Measurements from ENCODE around the gene IFI35. TPM values are rescaled to one million over a fixed set of nuclear protein-coding genes. Genes with fewer than 3 reads are reported as not detected.

Gene IFI35
- total RNA-seq, 1 experiment from 2014 or later: 9.4 TPM

DNA sequence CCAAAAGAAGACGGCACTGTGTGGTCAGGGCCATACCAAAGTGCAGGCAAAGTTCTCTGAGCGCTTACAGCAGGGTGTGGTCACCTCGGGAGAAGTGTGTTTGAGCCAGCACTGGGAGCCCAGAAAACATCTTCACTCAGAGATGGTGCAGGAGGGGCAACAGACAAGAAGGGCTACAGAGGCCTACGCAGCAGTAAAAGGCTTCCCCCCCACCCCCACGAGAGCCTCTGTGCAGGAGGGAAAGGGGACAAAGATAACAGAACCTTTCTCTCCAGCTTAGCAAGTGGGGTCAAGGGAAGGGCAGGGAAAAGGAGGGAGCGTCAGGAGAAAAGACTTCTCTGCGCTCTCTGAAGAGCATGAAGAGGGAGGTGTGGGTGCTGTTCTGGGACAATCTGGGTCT, 12.8 kb downstream of the IFI35 start:
- Mint-ChIP-seq H3K27ac (ENCODE audit: unreplicated experiment) (peak overlapping the region; percentile 93), H3K4me1 (ENCODE audit: low read depth, unreplicated experiment) (peaks cover 8% of the 10 kb centered on the region), H3K36me3 (ENCODE audit: insufficient read depth, unreplicated experiment) (peaks cover 29% of the 10 kb centered on the region), H3K9me3 (ENCODE audit: unreplicated experiment) (no peaks in the 10 kb centered on the region), H3K27me3 (ENCODE audit: insufficient read depth, unreplicated experiment) (no peaks in the 10 kb centered on the region), H3K4me3 (ENCODE audit: unreplicated experiment) (peak overlapping the region; percentile 98)
- CTCF ChIA-PET: no interaction called here
- POLR2A ChIA-PET: interaction anchor here (1.0 kb wide), 1 partner anchor 21 kb away, joined by 6 read pairs; the partner anchor contains the start of gene RPL27
- intact Hi-C loops (cut with micrococcal nuclease; ENCODE audit: unreplicated experiment): no loop called here
- no peaks in the 10 kb centered on the region; the same call in none of the 2 replicates for H3K36me3 ChIP-seq (ENCODE audit: control insufficient read depth, insufficient read depth, low read length)
- H3K27me3 ChIP-seq (replicated peaks; ENCODE audit: control insufficient read depth, insufficient read depth, low read length): no peaks in the 10 kb centered on the region
- BruUV-seq (replicated peaks): no TSS peak
- no peaks in the 10 kb centered on the region for H3K9me3 ChIP-seq
- DNase-seq: no peak
- H3K4me1 ChIP-seq: peaks cover 9% of the 10 kb centered on the region; the same call in 1 of the 2 replicates
- no peak overlapping the region for H3K4me3 ChIP-seq (ENCODE audit: low read depth, low read length)
- TF ChIP-seq, protein P1, sequence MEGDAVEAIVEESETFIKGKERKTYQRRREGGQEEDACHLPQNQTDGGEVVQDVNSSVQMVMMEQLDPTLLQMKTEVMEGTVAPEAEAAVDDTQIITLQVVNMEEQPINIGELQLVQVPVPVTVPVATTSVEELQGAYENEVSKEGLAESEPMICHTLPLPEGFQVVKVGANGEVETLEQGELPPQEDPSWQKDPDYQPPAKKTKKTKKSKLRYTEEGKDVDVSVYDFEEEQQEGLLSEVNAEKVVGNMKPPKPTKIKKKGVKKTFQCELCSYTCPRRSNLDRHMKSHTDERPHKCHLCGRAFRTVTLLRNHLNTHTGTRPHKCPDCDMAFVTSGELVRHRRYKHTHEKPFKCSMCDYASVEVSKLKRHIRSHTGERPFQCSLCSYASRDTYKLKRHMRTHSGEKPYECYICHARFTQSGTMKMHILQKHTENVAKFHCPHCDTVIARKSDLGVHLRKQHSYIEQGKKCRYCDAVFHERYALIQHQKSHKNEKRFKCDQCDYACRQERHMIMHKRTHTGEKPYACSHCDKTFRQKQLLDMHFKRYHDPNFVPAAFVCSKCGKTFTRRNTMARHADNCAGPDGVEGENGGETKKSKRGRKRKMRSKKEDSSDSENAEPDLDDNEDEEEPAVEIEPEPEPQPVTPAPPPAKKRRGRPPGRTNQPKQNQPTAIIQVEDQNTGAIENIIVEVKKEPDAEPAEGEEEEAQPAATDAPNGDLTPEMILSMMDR (IDR thresholded peaks at IDR 0.05; ENCODE audit: insufficient read depth in 1 of 2, low read depth in 1 of 2, low read length in 1 of 2, severe bottlenecking in 1 of 2, unreplicated experiment in 1 of 2): no peak

DNA sequence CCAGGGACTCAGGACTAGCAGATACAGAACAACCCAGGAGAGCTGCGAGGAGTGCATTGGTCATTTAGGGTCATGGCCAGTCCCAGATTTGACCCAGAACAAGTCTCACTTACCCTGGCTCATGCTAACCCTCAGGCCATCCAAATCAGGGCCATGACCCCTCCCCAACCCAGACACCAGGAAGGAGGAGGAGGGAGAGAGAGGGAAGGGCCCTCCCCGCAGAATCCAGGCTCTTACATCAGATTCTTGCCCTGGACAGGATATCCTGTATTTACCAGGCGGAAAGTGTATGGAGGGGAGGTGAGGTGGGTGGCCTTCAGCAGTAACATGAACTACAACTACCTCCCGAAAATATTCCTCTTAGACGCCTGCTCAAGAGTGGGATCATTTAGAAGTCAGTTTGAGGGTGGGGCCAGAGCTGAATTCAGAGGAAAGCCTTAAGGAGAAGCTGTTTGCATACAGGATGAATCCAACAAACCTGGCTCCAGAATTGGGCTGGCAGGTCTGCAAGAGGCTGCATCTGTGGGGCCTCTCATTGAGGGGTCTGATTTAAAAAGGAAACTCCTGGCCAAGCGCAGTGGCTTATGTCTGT, 13.5 kb downstream of the IFI35 start:
- intact Hi-C loops (cut with micrococcal nuclease; ENCODE audit: unreplicated experiment): loop anchor here (5.0 kb wide), 1 partner anchor 297 kb away; no protein-coding TSS in a partner anchor
- Histone ChIP-seq H3K4me3 (ENCODE audit: low read depth, low read length) (no peak overlapping the region), H3K36me3 (ENCODE audit: control insufficient read depth, insufficient read depth, low read length) (no peaks in the 10 kb centered on the region; the same call in none of the 2 replicates), H3K27me3 (replicated peaks; ENCODE audit: control insufficient read depth, insufficient read depth, low read length) (no peaks in the 10 kb centered on the region), H3K9me3 (no peaks in the 10 kb centered on the region), H3K4me1 (peaks cover 9% of the 10 kb centered on the region; the same call in 1 of the 2 replicates)
- Mint-ChIP-seq H3K4me3 (ENCODE audit: unreplicated experiment) (peak overlapping the region; percentile 98), H3K9me3 (ENCODE audit: unreplicated experiment) (no peaks in the 10 kb centered on the region), H3K27me3 (ENCODE audit: insufficient read depth, unreplicated experiment) (no peaks in the 10 kb centered on the region), H3K4me1 (ENCODE audit: low read depth, unreplicated experiment) (peaks cover 8% of the 10 kb centered on the region), H3K27ac (ENCODE audit: unreplicated experiment) (peak overlapping the region; percentile 93), H3K36me3 (ENCODE audit: insufficient read depth, unreplicated experiment) (peaks cover 25% of the 10 kb centered on the region)
- CTCF ChIA-PET: no interaction called here
- POLR2A ChIA-PET: interaction anchor here (2.5 kb wide), 1 partner anchor 22 kb away, joined by 24 read pairs; the partner anchor contains the start of gene RPL27
- DNase-seq: no peak
- TF ChIP-seq, protein P1 (IDR thresholded peaks at IDR 0.05; ENCODE audit: insufficient read depth in 1 of 2, low read depth in 1 of 2, low read length in 1 of 2, severe bottlenecking in 1 of 2, unreplicated experiment in 1 of 2): no peak
- BruUV-seq (replicated peaks): no TSS peak

DNA sequence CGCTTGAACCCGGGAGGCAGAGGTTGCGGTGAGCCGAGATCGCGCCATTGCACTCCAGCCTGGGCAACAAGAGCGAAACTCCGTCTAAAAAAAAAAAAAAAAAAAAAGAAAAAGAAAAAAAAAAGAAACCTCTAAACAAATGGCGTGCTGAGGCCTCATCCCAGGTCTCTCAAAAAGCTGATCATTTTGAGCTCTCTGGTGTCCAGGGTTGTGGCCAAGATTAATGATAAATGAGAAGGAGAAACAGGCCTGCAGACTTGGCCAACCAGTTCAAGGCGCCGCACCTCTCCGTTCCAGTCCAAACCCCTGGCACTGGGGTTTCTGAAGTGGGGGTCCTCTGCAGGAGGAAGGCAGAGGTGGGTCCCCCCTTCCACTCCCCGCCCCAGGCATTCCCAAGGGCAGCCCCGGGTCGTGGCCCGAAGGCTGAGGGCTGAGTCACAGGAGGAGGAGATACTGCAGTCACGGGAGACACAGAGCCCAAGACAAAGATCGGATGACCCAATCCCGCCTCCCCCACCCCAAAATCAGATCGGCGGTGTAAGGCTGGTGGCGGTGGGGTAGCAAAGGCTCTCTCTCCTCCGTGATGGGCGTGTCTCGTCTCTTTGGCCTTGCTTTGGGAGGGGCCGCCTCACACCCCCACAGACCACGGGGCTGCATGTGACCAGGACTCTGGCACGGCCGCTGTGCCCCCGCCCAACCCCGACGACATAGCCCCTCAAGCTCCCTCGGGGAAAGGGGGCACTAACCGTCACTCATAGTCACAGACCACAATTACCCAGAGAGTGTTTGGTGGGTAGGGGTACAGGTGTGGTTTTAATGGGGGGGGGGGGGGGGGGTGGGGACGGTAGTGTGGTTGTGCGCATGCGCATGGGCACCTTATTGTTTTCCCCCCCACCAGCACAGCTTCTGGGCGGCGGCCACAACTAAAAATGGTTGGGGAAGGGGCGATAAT, 14.5 kb downstream of the IFI35 start:
- no peaks in the 10 kb centered on the region; the same call in none of the 2 replicates for H3K36me3 ChIP-seq (ENCODE audit: control insufficient read depth, insufficient read depth, low read length)
- POLR2A ChIA-PET: interaction anchor here (0.8 to 2.5 kb wide), 4 partner anchors 23 to 412 kb away, joined by 3 to 24 read pairs (median 8); partner anchors contain the start of genes RETREG3, RPL27 and TUBG1
- peak overlapping the region; percentile 97 for H3K4me3 ChIP-seq (ENCODE audit: low read depth, low read length)
- Mint-ChIP-seq H3K4me3 (ENCODE audit: unreplicated experiment) (peak overlapping the region; percentile 98), H3K27me3 (ENCODE audit: insufficient read depth, unreplicated experiment) (no peaks in the 10 kb centered on the region), H3K9me3 (ENCODE audit: unreplicated experiment) (no peaks in the 10 kb centered on the region), H3K27ac (ENCODE audit: unreplicated experiment) (peak overlapping the region; percentile 93), H3K4me1 (ENCODE audit: low read depth, unreplicated experiment) (peaks cover 8% of the 10 kb centered on the region), H3K36me3 (ENCODE audit: insufficient read depth, unreplicated experiment) (peaks cover 20% of the 10 kb centered on the region)
- no peaks in the 10 kb centered on the region for H3K9me3 ChIP-seq
- DNase-seq: peak; percentile 74 to 76
- H3K27me3 ChIP-seq (replicated peaks; ENCODE audit: control insufficient read depth, insufficient read depth, low read length): no peaks in the 10 kb centered on the region
- intact Hi-C loops (cut with micrococcal nuclease; ENCODE audit: unreplicated experiment): loop anchor here (5.0 kb wide), 1 partner anchor 296 kb away; no protein-coding TSS in a partner anchor
- CTCF ChIA-PET: interaction anchor here (1.0 to 1.9 kb wide), 3 partner anchors 23 to 191 kb away, joined by 3 to 10 read pairs (median 5); partner anchors contain the start of genes BRCA1, RPL27 and TMEM106A
- H3K4me1 ChIP-seq: peaks cover 9% of the 10 kb centered on the region; the same call in 1 of the 2 replicates
- TF ChIP-seq, protein P1 (IDR thresholded peaks at IDR 0.05; ENCODE audit: insufficient read depth in 1 of 2, low read depth in 1 of 2, low read length in 1 of 2, severe bottlenecking in 1 of 2, unreplicated experiment in 1 of 2): no peak
- BruUV-seq (replicated peaks): no TSS peak

Measured in Caco-2 (cell line).